GM12892 (cell line): Measurements from ENCODE around the gene GTF2A2.

Source experiments
- POLR2A ChIP-seq: IDR thresholded peaks from 2 replicates; pipeline ENCODE4 v1.6.1; 2011; ENCODE audit warnings: low read depth, low read length, control low read depth
- POLR2AphosphoS5 ChIP-seq: IDR thresholded peaks from 2 replicates; pipeline ENCODE4 v1.6.1; 2011; ENCODE audit warnings: low read depth, low read length, control low read depth
- TAF1 ChIP-seq: IDR thresholded peaks from 2 replicates; pipeline ENCODE4 v1.6.1; 2011; ENCODE audit warnings: low read depth, mild to moderate bottlenecking, control low read depth, low read length, borderline replicate concordance

- no peak for TF ChIP-seq POLR2A
- no peak for TF ChIP-seq POLR2AphosphoS5
- TF ChIP-seq TAF1 = no peak
These were observed 10.2 kb downstream of the GTF2A2 start for GRCh38 chr15:59647085-59647484.
